Activated CD8-positive, alpha-beta memory T cell treated with anti-CD3 and anti-CD28 coated beads for 48 hours (primary cell): Measurements from ENCODE around the gene MYH10.

Experiments used
- DNase-seq, 3 experiments: peaks; one replicate each; pipeline ENCODE4 v3.0.0-alpha.2; 2020; ENCODE audit warnings: low read depth in 2 of 3, low spot score in 2 of 3

MYH10 gene

DNA sequence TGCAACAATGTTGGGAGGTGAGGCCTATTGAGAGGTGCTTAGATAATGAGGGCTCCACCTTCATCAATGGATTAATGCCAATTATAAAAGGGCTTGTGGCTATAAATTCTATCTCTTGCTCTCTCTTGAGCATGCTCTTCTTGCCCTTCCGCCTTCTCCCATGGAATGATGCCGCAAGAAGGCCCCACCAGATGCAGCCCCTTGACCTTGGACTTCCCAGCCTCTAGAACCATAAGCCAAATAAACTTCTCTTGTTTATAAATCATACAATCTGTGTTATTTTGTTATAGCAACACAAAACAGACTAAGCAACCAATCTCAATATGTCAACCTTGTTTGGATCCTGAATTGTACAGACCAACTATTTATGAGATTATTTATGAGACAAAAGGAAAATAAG, 20.0 kb downstream of the MYH10 start:
- no peak for DNase-seq

DNA sequence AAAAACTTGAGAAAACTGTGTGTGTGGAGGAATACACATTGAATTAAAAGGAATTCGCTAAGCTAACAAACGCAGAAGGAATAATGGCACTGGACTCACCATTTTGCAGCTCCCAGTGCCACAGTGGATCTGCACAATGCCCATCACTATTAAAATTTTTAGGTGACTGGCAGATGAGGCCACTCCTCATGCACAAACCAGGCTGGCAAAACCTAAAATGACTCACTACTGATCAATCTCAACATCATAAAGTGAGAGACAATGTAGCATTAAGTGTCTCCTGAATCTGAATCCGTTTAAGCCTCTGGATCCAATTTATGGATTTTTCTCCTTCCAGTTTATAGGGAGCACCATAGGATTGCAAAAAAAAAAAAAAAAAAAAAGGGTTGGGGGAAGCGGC, 20.6 kb downstream of the MYH10 start:
- DNase-seq, result no peak

DNA sequence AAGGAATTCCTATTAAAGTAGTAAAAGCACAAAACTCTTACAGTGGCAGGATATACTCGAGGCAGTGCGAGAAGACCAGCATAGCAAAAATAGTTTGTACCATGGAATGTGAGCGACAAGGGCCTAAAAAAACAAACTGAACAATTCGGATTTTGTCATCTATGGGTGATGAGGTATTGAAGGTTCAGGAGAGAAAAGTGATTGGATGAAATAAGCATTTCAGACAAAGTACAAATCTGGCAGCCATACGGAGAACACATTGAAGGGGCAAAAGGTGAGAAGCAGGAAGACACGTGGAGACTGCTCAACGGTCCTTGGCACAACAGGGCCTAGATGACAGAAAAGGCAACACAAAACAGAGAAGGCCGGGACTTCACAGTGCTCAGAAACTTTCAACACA, 22.5 kb downstream of the MYH10 start:
- no peak for DNase-seq

DNA sequence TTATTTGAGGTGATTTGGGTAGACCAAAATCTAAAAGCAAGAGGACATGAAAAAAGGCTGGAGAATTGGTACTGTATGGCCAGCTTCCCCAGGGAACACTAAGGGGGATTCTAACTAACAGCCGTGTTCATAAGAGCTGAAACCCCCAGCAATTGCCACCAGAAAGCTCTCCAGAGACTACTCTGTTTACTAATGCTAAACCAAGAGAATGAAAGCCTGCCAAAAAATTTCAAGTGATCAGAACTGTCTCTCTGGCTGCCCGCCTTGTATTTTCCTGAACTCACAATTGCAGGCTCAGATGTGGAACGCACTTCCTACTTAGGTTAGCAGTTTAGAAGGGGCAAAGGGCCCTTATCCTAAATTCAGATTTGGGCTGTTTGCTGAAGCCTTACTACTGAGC, 24.1 kb downstream of the MYH10 start:
- DNase-seq, result no peak

DNA sequence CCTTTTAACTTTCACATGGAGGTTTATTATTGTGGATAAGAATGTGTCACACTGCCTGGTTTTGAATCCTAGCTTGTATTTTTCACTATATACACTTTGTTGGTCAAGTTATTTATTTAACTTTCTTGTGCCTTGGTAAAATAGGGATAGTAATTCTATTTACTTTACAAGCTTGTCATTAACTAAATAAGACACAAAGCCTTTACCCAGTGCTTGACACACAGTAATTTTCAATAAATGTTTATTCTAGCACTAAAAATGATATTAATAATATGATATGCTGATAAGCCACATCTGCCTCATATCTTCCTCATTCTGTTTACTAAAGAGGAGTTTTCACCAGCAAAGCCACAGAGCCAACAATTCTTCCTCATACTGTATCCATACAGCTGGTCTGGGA, 27.8 kb downstream of the MYH10 start:
- DNase-seq, result no peak

DNA sequence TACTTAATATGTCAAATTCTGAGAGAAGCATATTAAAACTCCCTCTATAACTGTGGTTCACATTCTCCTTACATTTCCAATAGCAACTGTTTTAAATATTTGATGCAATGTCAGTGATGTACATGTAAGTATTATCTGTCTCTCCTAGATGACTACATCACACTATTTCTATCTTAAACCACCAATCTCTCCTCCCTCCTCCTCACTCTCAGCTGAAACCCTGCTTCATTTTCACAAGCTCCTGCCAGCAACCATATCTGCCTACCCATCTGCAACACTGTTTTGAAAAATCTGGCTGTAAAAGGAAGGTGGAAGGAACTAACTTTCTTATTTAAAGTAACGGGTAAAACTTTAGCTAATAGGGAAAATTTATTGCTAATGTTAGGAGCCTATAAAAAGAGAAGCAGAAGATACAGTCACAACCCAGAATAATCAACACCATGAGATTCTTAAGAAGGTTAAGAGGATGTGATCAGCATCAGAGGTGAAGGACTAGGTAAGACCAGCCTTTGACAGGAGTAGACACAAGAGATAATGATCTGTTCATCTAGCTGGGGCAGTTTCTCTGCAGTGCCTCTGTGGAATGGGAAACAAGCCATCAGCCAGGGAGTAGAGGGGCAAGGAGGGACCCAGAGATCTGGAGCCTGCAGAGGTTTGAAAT, 31.0 kb downstream of the MYH10 start:
- no peak for DNase-seq

DNA sequence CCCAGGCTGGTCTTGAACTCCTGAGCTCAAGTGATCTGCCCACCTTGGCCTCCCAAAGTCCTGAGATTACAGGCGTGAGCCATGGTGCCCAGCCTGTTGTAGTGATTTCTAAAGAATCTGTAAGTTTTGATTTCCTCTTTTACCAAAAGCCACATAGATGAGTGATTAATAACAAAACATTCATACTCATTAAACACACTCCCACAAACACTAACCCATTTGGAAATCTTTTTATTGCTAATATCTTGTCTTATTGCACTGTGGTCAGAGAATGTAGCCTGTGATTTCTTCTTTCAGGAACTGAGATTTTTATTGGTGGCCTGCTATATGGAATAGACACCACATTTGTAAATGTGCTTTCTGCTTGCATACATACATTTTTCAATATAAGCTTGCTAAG, 31.6 kb downstream of the MYH10 start:
- DNase-seq, result no peak

DNA sequence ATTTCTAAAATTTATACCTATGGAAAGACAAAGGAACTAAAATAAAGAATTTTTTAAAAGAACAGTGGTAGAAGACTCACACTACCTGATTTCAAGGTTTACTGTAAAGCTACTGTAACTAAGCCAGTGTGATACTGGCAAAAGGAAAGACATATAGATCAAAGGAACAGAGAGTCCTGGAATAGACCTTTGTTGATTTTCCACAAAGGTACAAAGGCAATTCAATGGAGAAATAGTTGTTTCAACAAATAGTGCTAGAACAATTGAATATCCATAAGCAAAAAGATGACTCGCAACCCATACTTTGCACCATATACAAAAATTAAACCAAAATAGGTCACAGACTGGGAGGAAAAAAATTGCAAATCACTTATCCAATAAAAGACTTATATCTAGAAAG, 36.7 kb downstream of the MYH10 start:
- DNase-seq, result no peak

DNA sequence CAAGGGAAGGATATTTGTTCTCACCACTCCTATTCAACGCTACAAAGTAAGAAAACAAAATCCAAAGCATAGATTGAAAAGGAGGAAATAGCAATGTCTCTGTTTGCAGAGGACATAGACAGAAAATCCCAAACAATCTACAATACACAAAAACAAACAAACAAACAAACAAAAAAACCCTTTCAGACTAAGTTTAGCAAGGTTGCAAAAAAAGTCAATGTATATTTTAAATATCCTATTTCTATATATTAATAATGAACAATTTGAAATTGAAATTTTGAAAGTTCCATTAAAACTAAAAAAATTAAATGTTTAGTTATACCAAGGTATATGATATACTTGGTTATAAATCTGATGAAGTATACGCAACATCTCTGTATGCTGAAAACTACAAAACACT, 37.2 kb downstream of the MYH10 start:
- DNase-seq, result no peak

DNA sequence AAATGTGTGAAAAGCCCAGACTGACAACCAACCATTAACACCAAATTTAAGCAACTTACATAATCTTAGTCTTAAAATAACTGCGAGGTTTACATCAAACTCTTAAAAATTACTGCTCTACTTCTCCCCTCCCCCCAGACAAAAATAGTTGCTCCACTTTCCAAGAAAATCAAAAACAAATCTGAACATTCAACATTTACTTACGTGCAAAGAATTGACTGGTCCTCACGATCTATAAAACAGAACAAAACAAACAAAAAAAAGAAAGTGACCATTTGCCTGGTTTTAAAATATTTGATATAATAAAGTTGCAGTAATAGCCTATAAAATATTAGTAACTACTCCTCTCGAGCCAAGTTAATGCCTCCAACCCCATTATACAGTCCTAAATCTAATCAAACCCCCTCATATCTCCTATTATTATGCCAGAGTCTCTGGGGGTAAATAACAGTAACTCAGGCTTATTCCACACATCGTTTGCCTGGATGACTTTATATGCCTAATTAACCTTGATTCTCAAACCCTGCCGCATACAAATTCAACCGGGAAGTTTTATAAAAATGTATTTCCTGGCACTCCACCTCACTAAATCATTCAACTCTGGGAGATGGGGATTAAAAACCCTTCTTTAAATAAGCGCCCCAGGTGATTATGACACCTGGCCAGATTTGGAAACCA, 41.5 kb downstream of the MYH10 start:
- DNase-seq, result no peak

DNA sequence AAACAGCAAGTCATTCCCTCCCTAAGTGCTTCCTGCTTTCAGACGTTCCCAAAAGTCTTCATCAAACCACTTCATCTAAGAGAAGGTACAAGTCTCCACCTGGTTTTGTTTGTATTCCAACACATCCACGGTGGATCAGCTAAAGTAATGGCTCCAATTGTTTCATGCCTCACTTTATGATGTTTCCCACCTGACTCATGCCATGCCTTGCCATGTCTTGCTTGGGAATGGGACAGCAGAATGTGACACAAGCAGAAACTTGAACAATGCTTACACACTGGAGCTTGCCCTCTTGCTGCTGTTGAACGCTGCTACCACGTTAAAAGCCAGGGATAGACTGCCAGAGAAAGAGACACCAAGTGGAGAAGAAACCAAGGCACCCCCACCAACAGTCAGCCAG, 43.8 kb downstream of the MYH10 start:
- no peak for DNase-seq

DNA sequence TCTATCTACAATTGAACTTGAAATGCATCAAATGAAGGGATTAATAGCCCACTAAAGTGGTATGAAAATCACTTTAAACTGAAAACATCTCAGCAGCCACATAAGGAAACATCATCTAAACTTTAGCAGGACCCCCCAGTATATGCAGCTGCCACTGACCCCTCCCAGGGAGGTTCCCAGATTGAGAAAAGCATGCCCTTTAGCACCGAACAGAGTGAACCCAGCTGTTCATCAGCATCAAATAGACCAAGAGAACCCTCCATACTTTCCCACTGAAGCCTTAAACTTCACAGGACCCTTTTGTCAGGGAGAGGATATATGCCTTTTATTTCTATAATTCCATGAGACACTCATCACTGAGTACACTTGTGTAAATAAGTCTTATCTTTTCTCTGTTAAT, 44.6 kb downstream of the MYH10 start:
- no peak for DNase-seq

DNA sequence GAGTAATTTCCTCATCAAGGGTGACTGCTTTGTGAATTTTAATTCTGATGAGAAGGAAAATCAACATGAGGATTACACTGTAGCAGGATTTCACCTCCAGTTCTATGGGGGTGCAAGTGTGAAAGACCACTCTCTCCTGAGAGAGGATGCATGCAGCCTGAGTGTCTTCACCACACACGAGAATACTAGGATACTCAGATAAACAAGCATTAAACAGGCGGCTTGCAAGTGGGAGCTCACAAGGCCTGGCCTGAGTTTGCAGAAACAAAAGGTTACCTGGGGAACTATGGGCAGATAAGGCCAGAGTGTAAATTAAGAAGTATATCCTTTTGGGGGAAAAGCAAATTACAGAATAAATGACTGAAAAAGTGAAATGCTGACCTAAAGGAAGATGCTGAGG, 46.6 kb downstream of the MYH10 start:
- DNase-seq, result no peak

DNA sequence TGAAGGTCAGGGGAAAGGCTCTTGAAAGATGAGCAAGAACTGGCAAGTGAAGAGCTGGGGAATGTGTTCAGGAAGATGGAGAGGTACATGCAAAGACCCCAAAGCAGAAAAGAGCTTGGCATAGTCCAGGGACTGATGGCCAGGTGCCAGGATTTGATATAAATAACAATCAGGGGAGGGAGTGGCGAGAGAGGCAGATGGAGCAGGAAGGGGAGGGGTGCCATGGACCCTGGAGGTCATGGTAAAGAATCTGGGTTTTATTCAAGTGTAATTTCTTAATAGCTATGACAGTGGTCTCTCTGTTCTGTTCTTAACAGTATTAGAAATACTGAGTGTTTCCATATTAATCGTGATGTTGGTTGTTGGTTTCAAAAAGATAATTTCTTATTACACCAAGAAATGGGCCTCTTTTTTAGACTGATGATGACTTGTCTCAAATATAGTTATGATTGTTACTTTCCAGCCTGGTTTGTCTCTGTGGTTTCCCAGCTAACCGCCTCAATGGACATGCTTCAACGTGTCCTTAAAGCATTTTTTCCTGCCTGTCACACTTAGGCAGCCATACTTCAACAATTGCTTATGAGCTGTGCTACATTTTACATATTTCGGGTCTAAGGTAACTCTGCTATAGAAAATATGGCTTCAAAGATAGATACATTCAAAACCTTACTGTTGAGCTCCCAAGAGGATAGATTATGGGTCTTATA, 49.4 kb downstream of the MYH10 start:
- no peak for DNase-seq

DNA sequence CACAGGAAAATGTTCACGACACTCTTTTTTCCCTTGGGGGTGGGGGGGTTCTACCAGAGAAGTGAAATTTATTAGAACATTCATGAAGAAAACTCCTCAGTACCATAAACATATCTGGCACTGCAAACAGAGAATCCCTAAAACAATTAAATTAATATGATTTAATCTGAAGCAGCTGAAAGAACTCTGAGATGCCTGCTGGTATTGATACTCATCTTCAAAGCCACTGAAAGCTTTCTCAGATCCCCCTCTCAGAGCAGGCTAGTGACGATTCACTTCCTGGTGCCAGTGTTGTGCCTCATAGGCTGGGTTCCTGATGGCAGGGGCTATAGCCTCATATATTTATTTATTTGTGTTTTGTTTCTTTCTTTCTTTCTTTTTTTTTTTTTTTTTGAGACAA, 52.7 kb downstream of the MYH10 start:
- DNase-seq, result no peak

DNA sequence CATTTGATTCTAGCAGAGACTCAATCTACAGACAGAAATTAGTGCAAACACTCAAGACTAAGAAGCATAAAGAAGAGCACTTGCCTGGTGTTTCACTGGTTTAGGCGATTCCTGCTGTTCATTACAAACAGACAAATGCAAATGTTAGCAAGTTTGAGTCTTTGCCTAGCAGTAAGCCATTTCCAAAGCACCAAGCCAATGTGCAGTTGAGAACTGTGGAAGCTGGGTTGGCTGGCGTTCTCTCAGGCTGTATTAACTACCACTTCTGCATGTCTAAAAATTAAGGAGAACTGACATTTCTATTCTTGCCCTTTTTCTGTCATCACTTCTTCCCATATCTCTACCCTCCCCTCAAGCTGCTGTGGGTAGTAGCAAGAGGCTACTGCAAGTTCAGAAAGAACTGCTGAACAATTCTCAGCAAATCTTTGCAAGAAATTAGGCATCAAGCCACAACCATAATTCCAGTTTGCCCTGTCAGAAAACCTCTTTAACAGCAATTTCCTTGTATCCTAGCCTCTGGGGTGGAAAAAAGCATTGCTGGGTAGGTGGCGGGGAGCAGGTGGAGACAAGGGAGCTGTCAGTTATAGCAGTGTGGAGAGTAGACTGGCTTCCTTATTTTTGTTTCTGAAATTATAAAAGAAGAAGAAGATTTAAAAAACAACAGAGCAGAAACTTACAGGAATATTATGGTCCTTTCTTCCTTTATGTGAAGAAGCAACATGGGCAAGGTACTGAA, 53.8 kb downstream of the MYH10 start:
- no peak for DNase-seq

DNA sequence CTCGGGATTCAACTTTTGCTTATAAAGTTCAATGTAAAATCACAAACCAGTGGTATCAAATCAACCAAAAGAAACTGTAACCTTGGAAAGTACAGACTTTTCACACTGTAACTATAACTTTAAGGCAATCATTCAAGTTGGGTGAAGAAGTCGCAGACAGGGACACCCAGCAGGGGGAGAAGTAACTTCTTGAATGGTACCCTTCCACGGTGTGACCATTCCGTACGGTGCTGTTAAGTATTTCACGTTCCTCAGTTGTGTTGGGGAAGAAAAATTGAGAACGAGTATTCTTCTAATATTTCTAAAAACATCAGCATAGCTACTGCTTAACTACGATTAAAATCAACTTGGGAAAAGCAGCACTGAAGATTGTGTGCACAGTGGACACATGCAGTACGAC, 55.8 kb downstream of the MYH10 start:
- no peak for DNase-seq

DNA sequence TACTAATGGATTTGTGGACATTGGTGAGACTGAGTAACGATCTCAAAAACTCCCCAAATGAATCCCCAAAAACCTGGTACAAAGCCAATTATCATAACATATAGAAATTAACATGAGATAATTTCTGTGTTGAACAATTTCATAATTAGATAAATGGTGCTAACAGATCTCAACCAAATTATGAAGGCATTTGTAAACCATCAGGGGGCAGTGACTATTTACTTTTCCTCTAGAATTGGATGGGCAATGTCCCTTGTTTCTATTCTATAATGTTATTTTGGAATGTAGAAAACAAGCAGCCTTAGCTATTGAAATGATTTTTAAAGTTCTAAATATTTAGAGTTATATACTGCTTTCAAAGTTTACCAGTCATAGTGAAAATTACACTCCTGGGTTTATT, 57.8 kb downstream of the MYH10 start:
- no peak for DNase-seq

DNA sequence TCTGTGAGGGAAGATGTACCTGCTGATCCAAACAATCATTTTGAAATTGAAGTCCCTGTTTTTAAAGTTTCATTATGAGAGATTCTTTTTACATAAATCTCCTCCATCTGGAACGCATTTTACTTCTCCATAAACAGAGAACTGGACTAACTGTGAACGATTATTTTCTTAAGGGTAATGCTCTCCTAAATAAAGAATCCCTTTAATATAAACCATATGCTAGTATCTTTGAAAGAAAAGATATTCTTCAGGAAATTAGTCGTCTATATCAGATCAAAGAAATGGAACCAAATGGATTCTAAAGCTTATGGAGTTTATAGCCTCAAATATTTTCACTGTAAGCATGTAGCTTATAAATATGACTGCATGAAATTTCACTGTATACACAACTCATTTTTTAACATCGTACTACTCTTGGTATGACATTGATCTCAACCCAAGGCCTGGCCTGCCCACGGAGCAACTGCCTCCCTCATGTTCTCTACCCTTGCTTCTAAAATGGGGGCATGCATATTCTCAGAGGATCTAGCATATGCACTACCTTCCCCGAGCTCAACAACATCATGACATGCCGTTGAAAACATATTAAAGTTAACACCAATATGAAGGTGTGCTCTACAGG, 66.4 kb downstream of the MYH10 start:
- DNase-seq, result no peak

DNA sequence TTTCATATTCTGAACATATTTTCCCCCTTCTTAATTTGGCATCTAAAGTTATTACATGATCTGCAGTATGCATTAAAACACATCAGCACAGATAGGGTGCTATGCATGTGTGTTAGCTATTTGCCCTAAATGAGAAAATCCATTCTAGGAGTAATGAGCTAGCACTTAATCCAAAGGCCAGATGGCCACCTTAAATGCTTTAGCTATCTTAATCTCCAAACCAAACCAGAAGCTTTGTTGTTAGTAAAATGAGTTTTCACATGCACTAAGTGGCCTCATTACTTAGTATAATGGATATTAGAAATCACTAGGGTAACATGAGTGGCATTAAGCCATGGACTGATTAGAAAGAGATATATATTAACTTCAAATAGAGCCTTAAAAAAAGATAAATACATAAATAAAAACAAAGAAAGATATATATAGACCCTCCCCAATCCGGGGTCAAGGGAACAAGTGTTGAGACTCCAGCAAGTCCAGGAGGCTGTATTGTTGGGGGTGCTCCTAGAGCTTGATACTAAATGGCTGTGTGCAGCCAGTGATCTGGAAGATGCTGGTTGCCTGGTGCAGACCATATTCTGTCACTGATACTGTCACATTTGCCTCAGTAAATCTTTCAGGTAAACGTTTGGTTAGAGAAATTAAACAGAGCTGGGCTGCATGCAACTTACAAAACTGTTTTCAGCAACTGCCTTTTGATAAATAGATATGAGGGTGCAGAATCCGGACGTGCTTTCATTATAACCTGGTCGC, 67.3 kb downstream of the MYH10 start:
- DNase-seq, result no peak

DNA sequence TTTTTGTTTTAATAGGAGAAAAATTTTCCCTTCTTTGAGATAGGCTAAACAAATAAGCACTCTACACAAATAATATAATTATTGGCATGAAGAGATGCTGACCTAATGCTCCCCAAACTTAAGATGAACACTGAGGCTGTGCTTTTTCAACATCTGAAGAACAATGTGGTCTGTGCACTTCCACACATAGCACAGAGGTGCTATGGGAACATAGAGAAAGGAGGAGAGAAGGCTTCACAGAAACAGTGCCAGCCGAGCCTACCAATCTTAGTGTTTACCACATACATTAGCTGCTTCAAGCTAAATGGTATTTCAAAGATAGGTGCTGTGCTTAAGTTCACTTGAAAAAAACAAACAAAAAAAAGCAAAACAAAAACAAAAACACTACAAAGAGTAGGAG, 72.4 kb downstream of the MYH10 start:
- no peak for DNase-seq
